ENCODE results near the gene OR56A1.

DNA sequence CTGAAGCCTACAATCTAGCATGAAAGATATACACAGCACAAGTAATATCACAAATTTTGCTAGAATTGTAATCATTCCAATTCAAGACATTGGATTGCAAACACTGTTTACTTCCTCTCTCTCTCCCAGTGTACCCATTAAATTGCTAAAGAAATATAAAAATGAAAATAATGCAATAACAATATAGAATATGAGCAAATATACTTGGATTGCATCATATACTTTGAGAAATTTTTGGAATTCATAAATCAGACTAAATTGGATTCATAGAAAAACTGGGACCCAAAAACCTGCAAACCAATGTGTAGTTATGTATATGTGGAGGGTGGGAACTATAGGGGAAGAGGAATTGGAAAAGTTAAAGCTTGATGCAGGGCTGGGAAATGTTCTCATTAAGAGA is 25.0 kb upstream of the OR56A1 start:
- TF ChIP-seq CTCF (IDR thresholded peaks at IDR 0.05) = no peak
- no peak for TF ChIP-seq ZFX (IDR thresholded peaks at IDR 0.05; ENCODE audit: borderline replicate concordance)

Measured in 22Rv1 (cell line).